Gastrocnemius medialis (tissue), 4 donors: ENCODE data around the gene NEIL1. TPM values are rescaled to one million over a fixed set of nuclear protein-coding genes. Genes with fewer than 3 reads are reported as not detected.

Experiments
- ATAC-seq, 2 donors: fragments of 150-250 bp; one replicate each; pipeline ENCODE4 v1.9.1; 2016
- DNase-seq, 2 donors: peaks; one replicate each; pipeline ENCODE4 v3.0.0-alpha.2; 2019
- H3K27ac ChIP-seq, 4 donors: fragments of 200-600 bp; sonication (generic); 1 replicate in 1 of 4; 2 replicates in 3 of 4; pipeline ENCODE4 v1.5.1; 2016 to 2018; ENCODE audit warnings: mild to moderate bottlenecking in 2 of 4, moderate library complexity in 1 of 4
- H3K27me3 ChIP-seq, 3 donors: fragments of 200-600 bp; sonication (generic) in 2 of 3; 1 replicate in 1 of 3; 2 replicates in 2 of 3; pipeline versions ENCODE4 v1.5.1 to v1.6.0; 2016 to 2019; ENCODE audit warnings: mild to moderate bottlenecking in 1 of 3, moderate library complexity in 1 of 3
- H3K36me3 ChIP-seq, 2 donors: fragments of 200-600 bp; sonication (generic) in 1 of 2; one replicate each; pipeline ENCODE4 v1.5.1; 2017 to 2018
- H3K4me1 ChIP-seq, 2 donors: fragments of 200-600 bp; sonication (generic) in 1 of 2; one replicate each; pipeline ENCODE4 v1.5.1; 2016 to 2017; ENCODE audit warnings: mild to moderate bottlenecking in 2 of 2
- H3K4me3 ChIP-seq, 4 donors: fragments of 200-600 bp; sonication (generic) in 3 of 4; 1 replicate in 1 of 4; 2 replicates in 3 of 4; pipeline ENCODE4 v1.5.1; 2016 to 2019; ENCODE audit warnings: mild to moderate bottlenecking in 2 of 4
- H3K9me3 ChIP-seq, 3 donors: fragments of 200-600 bp; sonication (generic) in 2 of 3; 1 replicate in 1 of 3; 2 replicates in 2 of 3; pipeline ENCODE4 v1.5.1; 2016 to 2019
- CTCF ChIP-seq, 5 experiments: fragments of 450-650 bp in 3 of 5; fragments of 200-600 bp in 2 of 5; sonication (generic) in 2 of 5; IDR thresholded peaks in 4 of 5; conservative IDR thresholded peaks in 1 of 5; 1 replicate in 4 of 5; 2 replicates in 1 of 5; pipeline ENCODE4 v1.5.1; 2016 to 2019; ENCODE audit warnings: antibody characterized with exemption in 5 of 5, mild to moderate bottlenecking in 3 of 5, moderate library complexity in 3 of 5
- POLR2A ChIP-seq, 2 donors: fragments of 450-650 bp; IDR thresholded peaks; one replicate each; pipeline ENCODE4 v1.6.1; 2017; ENCODE audit warnings: antibody characterized with exemption in 2 of 2, mild to moderate bottlenecking in 2 of 2, moderate library complexity in 2 of 2
- in situ Hi-C, 4 donors: fragments of 200-750 bp; cut with MboI; loops; one replicate each; pipeline versions ENCODE4 v1.15.0 to v1.8.0; 2017; ENCODE audit warnings: low sequenced_read_pairs in 4 of 4
- intact Hi-C: fragments of 100-400 bp; cut with DNase I; formaldehyde crosslinking; loops from one replicate; pipeline ENCODE4 v1.15.1; 2023; ENCODE audit warnings: low total_unique reads
- total RNA-seq, 4 donors: library from RNA; depleted of rRNA; stranded (reverse); fragments of >200 nt; gene quantifications; one replicate each; pipeline versions ENCODE4 v1.1.0 to v1.2.3, GENCODE V29; 2016

Gene NEIL1
- total RNA-seq, 4 donors from 2014 or later, result 3.9 to 11.1 (median 5.1) TPM

GRCh38 chr15:75353604-75354003 is 6.8 kb downstream of the NEIL1 start:
- intact Hi-C loops, result no loop called here

DNA sequence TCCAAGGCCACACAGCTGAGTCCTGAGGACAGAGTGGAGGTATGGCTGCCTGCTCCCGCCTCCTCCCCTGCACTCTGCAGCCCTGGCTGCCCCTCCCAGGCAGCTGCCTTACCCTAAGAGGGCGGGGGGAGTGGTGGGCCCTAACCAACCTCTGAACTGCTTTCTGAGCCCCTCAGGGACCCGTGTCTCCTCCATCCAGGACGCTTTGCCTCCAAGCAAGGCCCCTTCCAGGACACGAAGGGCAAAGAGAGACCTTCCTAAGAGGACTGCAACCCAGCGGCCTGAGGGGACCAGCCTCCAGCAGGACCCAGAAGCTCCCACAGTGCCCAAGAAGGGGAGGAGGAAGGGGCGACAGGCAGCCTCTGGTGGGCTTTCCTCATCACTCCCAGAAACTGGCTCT is 7.6 kb downstream of the NEIL1 start:
- Histone ChIP-seq H3K9me3 (no peaks in the 10 kb centered on the region), H3K4me3 (no peak overlapping the region), H3K4me1 (no peaks in the 10 kb centered on the region), H3K27ac (no peak overlapping the region), H3K27me3 (no peaks in the 10 kb centered on the region), H3K36me3 (peaks cover 0 to 54% of the 10 kb centered on the region in 2 donors)
- TF ChIP-seq CTCF (IDR thresholded peaks at IDR 0.05 in 4 of 5, conservative IDR thresholded peaks at IDR 0.05 in 1 of 5) (no peak), POLR2A (IDR thresholded peaks at IDR 0.05) (no peak)
- DNase-seq (no peak), ATAC-seq (no peak)
- in situ Hi-C loops (loop anchor here in 2 of 4 donors (25.0 kb wide), 1 partner anchor 283 kb away; the partner anchor contains the start of genes IMP3 (in 2 of the 2), SNUPN (in 2 of the 2) and SNX33 (in 2 of the 2)), intact Hi-C loops (no loop called here)

More at GRCh38 chr15:75353604-75354003, 6.8 kb downstream of the NEIL1 start:
- Histone ChIP-seq H3K4me3 (no peak overlapping the region), H3K27me3 (no peaks in the 10 kb centered on the region), H3K4me1 (peaks cover 3 to 5% of the 10 kb centered on the region in 2 donors), H3K27ac (no peak overlapping the region), H3K36me3 (peaks cover 0 to 46% of the 10 kb centered on the region in 2 donors), H3K9me3 (no peaks in the 10 kb centered on the region)
- no peak for DNase-seq
- in situ Hi-C loops, result loop anchor here in 2 of 4 donors (25.0 kb wide), 1 partner anchor 284 kb away; the partner anchor contains the start of genes IMP3 (in 2 of the 2), SNUPN (in 2 of the 2) and SNX33 (in 2 of the 2)
- TF ChIP-seq POLR2A (IDR thresholded peaks at IDR 0.05) (no peak), CTCF (IDR thresholded peaks at IDR 0.05 in 4 of 5, conservative IDR thresholded peaks at IDR 0.05 in 1 of 5) (no peak)
- ATAC-seq, result no peak

- Histone ChIP-seq H3K27me3 (no peaks in the 10 kb centered on the region), H3K27ac (no peak overlapping the region), H3K4me3 (no peak overlapping the region), H3K36me3 (peaks cover 0 to 63% of the 10 kb centered on the region in 2 donors), H3K9me3 (no peaks in the 10 kb centered on the region), H3K4me1 (no peaks in the 10 kb centered on the region)
- intact Hi-C loops (no loop called here), in situ Hi-C loops (loop anchor here in 2 of 4 donors (25.0 kb wide), 1 partner anchor 282 kb away; the partner anchor contains the start of genes IMP3 (in 2 of the 2), SNUPN (in 2 of the 2) and SNX33 (in 2 of the 2))
- DNase-seq, result no peak
- TF ChIP-seq CTCF (IDR thresholded peaks at IDR 0.05 in 4 of 5, conservative IDR thresholded peaks at IDR 0.05 in 1 of 5) (no peak), POLR2A (IDR thresholded peaks at IDR 0.05) (no peak)
- ATAC-seq, result no peak
Measured at GRCh38 chr15:75355369-75355768, 8.5 kb downstream of the NEIL1 start.

GRCh38 chr15:75356006-75356405 is 9.2 kb downstream of the NEIL1 start:
- no peaks in the 10 kb centered on the region for H3K4me1 ChIP-seq
- TF ChIP-seq POLR2A (IDR thresholded peaks at IDR 0.05) (no peak), CTCF (IDR thresholded peaks at IDR 0.05 in 4 of 5, conservative IDR thresholded peaks at IDR 0.05 in 1 of 5) (no peak)
- no peaks in the 10 kb centered on the region for H3K27me3 ChIP-seq
- in situ Hi-C loops, result loop anchor here in 2 of 4 donors (25.0 kb wide), 1 partner anchor 281 kb away; the partner anchor contains the start of genes IMP3 (in 2 of the 2), SNUPN (in 2 of the 2) and SNX33 (in 2 of the 2)
- H3K4me3 ChIP-seq, result no peak overlapping the region
- no peak overlapping the region for H3K27ac ChIP-seq
- DNase-seq, result no peak
- intact Hi-C loops, result no loop called here
- peaks cover 0 to 70% of the 10 kb centered on the region in 2 donors for H3K36me3 ChIP-seq
- H3K9me3 ChIP-seq, result no peaks in the 10 kb centered on the region
- ATAC-seq, result no peak
